KMS-11 (cell line): ENCODE data around the gene FOXP1.

ENCODE experiments used
- H2AFZ ChIP-seq: fragments of 200-600 bp; sonication (generic); 2 replicates; pipeline ENCODE4 v1.6.1; 2016; ENCODE audit warnings: antibody characterized with exemption, mixed run types, low read depth
- H3K27ac ChIP-seq: fragments of 200-600 bp; sonication (generic); 2 replicates; pipeline ENCODE4 v1.6.1; 2016; ENCODE audit warnings: mild to moderate bottlenecking, mixed run types
- H3K27me3 ChIP-seq: fragments of 200-600 bp; sonication (generic); 2 replicates; pipeline ENCODE4 v1.6.1; 2017; ENCODE audit warnings: mild to moderate bottlenecking, low read depth, mixed run types, moderate library complexity; ENCODE audit not compliant: insufficient read depth
- H3K36me3 ChIP-seq: fragments of 200-600 bp; sonication (generic); 2 replicates; pipeline ENCODE4 v1.6.1; 2017; ENCODE audit warnings: mild to moderate bottlenecking, mixed run types; ENCODE audit not compliant: insufficient read depth
- H3K4me1 ChIP-seq: fragments of 200-600 bp; sonication (generic); 2 replicates; pipeline ENCODE4 v1.6.1; 2016; ENCODE audit warnings: mild to moderate bottlenecking, low read depth, mixed run types; ENCODE audit not compliant: poor library complexity, severe bottlenecking
- H3K4me2 ChIP-seq: fragments of 200-600 bp; sonication (generic); 2 replicates; pipeline ENCODE4 v1.7.0; 2016; ENCODE audit warnings: mild to moderate bottlenecking, mixed run types
- H3K4me3 ChIP-seq: fragments of 200-600 bp; sonication (generic); IDR thresholded peaks from 2 replicates; pipeline ENCODE4 v1.6.1; 2017; ENCODE audit warnings: low read depth, low read length, mixed read lengths; ENCODE audit not compliant: insufficient read depth
- H3K79me2 ChIP-seq: fragments of 200-600 bp; sonication (generic); 2 replicates; pipeline ENCODE4 v1.6.1; 2016; ENCODE audit warnings: low read depth, mixed run types; ENCODE audit not compliant: insufficient read depth
- H3K9ac ChIP-seq: fragments of 200-600 bp; sonication (generic); 2 replicates; pipeline ENCODE4 v1.6.1; 2016; ENCODE audit warnings: mild to moderate bottlenecking, mixed run types
- H4K20me1 ChIP-seq: fragments of 200-600 bp; sonication (generic); 2 replicates; pipeline ENCODE4 v1.6.1; 2016; ENCODE audit warnings: mild to moderate bottlenecking, mixed run types; ENCODE audit not compliant: insufficient read depth
- CTCF ChIP-seq: fragments of 200-600 bp; sonication (generic); conservative IDR thresholded peaks from 2 replicates; pipeline ENCODE4 v1.6.1; 2017; ENCODE audit warnings: low read depth, mild to moderate bottlenecking, antibody characterized with exemption, low read length, moderate library complexity, mixed read lengths

Gene FOXP1

GRCh38 chr3:71599416-71599815 is 15.9 kb upstream of the FOXP1 start:
- H3K4me1 ChIP-seq = no peaks in the 10 kb centered on the region
- H3K4me2 ChIP-seq = no peak overlapping the region
- no peaks in the 10 kb centered on the region for H3K36me3 ChIP-seq
- TF ChIP-seq CTCF = no peak
- H3K27ac ChIP-seq = no peak overlapping the region
- no peak overlapping the region for H3K9ac ChIP-seq
- no peaks in the 10 kb centered on the region for H4K20me1 ChIP-seq
- H3K79me2 ChIP-seq = no peaks in the 10 kb centered on the region
- no peak overlapping the region for H3K4me3 ChIP-seq
- no peak overlapping the region for H2AFZ ChIP-seq
- no peaks in the 10 kb centered on the region for H3K27me3 ChIP-seq

- H3K4me2 ChIP-seq = no peak overlapping the region
- TF ChIP-seq CTCF = no peak
- no peaks in the 10 kb centered on the region for H4K20me1 ChIP-seq
- no peak overlapping the region for H3K27ac ChIP-seq
- no peaks in the 10 kb centered on the region for H3K27me3 ChIP-seq
- no peak overlapping the region for H2AFZ ChIP-seq
- no peaks in the 10 kb centered on the region for H3K36me3 ChIP-seq
- no peak overlapping the region for H3K9ac ChIP-seq
- H3K4me1 ChIP-seq = no peaks in the 10 kb centered on the region
- H3K79me2 ChIP-seq = no peaks in the 10 kb centered on the region
- H3K4me3 ChIP-seq = no peak overlapping the region
Measured at GRCh38 chr3:71598292-71598691, 14.8 kb upstream of the FOXP1 start.

GRCh38 chr3:71597286-71597685 is 13.8 kb upstream of the FOXP1 start:
- no peaks in the 10 kb centered on the region for H3K4me1 ChIP-seq
- no peak overlapping the region for H3K27ac ChIP-seq
- no peak overlapping the region for H2AFZ ChIP-seq
- no peak overlapping the region for H3K4me2 ChIP-seq
- no peaks in the 10 kb centered on the region for H3K36me3 ChIP-seq
- no peaks in the 10 kb centered on the region for H4K20me1 ChIP-seq
- no peak for TF ChIP-seq CTCF
- H3K4me3 ChIP-seq = no peak overlapping the region
- H3K79me2 ChIP-seq = no peaks in the 10 kb centered on the region
- H3K9ac ChIP-seq = no peak overlapping the region
- H3K27me3 ChIP-seq = no peaks in the 10 kb centered on the region

GRCh38 chr3:71593106-71593505 is 9.6 kb upstream of the FOXP1 start:
- Histone ChIP-seq H3K4me1 (no peaks in the 10 kb centered on the region), H3K79me2 (no peaks in the 10 kb centered on the region), H2AFZ (no peak overlapping the region), H3K4me3 (no peak overlapping the region), H3K27me3 (no peaks in the 10 kb centered on the region), H3K27ac (no peak overlapping the region), H3K9ac (no peak overlapping the region), H3K36me3 (no peaks in the 10 kb centered on the region), H4K20me1 (no peaks in the 10 kb centered on the region), H3K4me2 (no peak overlapping the region)
- TF ChIP-seq CTCF = no peak

- peaks cover 8% of the 10 kb centered on the region for H3K4me1 ChIP-seq
- H3K4me2 ChIP-seq = no peak overlapping the region
- H3K79me2 ChIP-seq = no peaks in the 10 kb centered on the region
- H3K27me3 ChIP-seq = no peaks in the 10 kb centered on the region
- no peak for TF ChIP-seq CTCF
- no peak overlapping the region for H3K27ac ChIP-seq
- H3K36me3 ChIP-seq = no peaks in the 10 kb centered on the region
- H4K20me1 ChIP-seq = no peaks in the 10 kb centered on the region
- no peak overlapping the region for H2AFZ ChIP-seq
- H3K4me3 ChIP-seq = no peak overlapping the region
- no peak overlapping the region for H3K9ac ChIP-seq
Measured at GRCh38 chr3:71591101-71591500, 7.6 kb upstream of the FOXP1 start.
